ENCODE measurements around the gene TNS3. TPM values are rescaled to one million over a fixed set of nuclear protein-coding genes. Genes with fewer than 3 reads are reported as not detected.

TNS3 gene
- total RNA-seq, 3 donors from 2014 or later: 69.1 to 98.9 (median 69.9) TPM

GRCh38 chr7:47268851-47269836 is 312.8 kb downstream of the TNS3 start:
- Histone ChIP-seq H3K4me3 (no peak overlapping the region), H3K36me3 (ENCODE audit: low read depth) (no peaks in the 10 kb centered on the region), H3K4me1 (ENCODE audit: low read depth) (peaks cover 12% of the 10 kb centered on the region), H3K9me3 (no peaks in the 10 kb centered on the region)
- ATAC-seq (no peak), DNase-seq (no peak)
- intact Hi-C loops (cut with DNase I, micrococcal nuclease): loop anchor here (5.0 to 10.0 kb wide), 3 partner anchors 168 to 548 kb away; no protein-coding TSS in a partner anchor
- no peak for TF ChIP-seq CTCF (IDR thresholded peaks at IDR 0.05)

- TF ChIP-seq CTCF (IDR thresholded peaks at IDR 0.05): no peak
- H3K4me1 ChIP-seq (ENCODE audit: low read depth): peaks cover 12% of the 10 kb centered on the region
- H3K4me3 ChIP-seq: no peak overlapping the region
- H3K9me3 ChIP-seq: no peaks in the 10 kb centered on the region
- H3K36me3 ChIP-seq (ENCODE audit: low read depth): no peaks in the 10 kb centered on the region
- ATAC-seq: no peak
- peak in 1 of 3 donors; percentile 40 for DNase-seq
- intact Hi-C loops (cut with DNase I, micrococcal nuclease): loop anchor here (5.0 to 10.0 kb wide), 3 partner anchors 170 to 550 kb away; no protein-coding TSS in a partner anchor
These were observed 314.6 kb downstream of the TNS3 start for GRCh38 chr7:47267346-47267745.

- no peak overlapping the region for H3K4me3 ChIP-seq
- TF ChIP-seq CTCF (IDR thresholded peaks at IDR 0.05): no peak
- H3K9me3 ChIP-seq: no peaks in the 10 kb centered on the region
- peaks cover 12% of the 10 kb centered on the region for H3K4me1 ChIP-seq (ENCODE audit: low read depth)
- intact Hi-C loops (cut with DNase I, micrococcal nuclease): loop anchor here (5.0 to 10.0 kb wide), 3 partner anchors 171 to 551 kb away; no protein-coding TSS in a partner anchor
- ATAC-seq (peak; percentile 96), DNase-seq (peak; percentile 84 to 95 (median 87))
- no peaks in the 10 kb centered on the region for H3K36me3 ChIP-seq (ENCODE audit: low read depth)
These were observed 315.1 kb downstream of the TNS3 start for GRCh38 chr7:47266799-47267198.

- Histone ChIP-seq H3K4me1 (ENCODE audit: low read depth) (peaks cover 12% of the 10 kb centered on the region), H3K9me3 (no peaks in the 10 kb centered on the region), H3K36me3 (ENCODE audit: low read depth) (no peaks in the 10 kb centered on the region), H3K4me3 (no peak overlapping the region)
- ATAC-seq (peak; percentile 91), DNase-seq (peak in 2 of 3 donors; percentile 76 to 77)
- TF ChIP-seq CTCF (IDR thresholded peaks at IDR 0.05): peak; percentile 74
- intact Hi-C loops (cut with DNase I, micrococcal nuclease): loop anchor here (5.0 to 10.0 kb wide), 3 partner anchors 171 to 551 kb away; no protein-coding TSS in a partner anchor
These were observed 315.7 kb downstream of the TNS3 start for GRCh38 chr7:47266131-47266706.

GRCh38 chr7:47265621-47266020 is 316.3 kb downstream of the TNS3 start:
- no peak overlapping the region for H3K4me3 ChIP-seq
- peaks cover 12% of the 10 kb centered on the region for H3K4me1 ChIP-seq (ENCODE audit: low read depth)
- intact Hi-C loops (cut with DNase I, micrococcal nuclease): loop anchor here (5.0 to 10.0 kb wide), 3 partner anchors 172 to 552 kb away; no protein-coding TSS in a partner anchor
- ATAC-seq: no peak
- no peaks in the 10 kb centered on the region for H3K36me3 ChIP-seq (ENCODE audit: low read depth)
- H3K9me3 ChIP-seq: no peaks in the 10 kb centered on the region
- no peak for TF ChIP-seq CTCF (IDR thresholded peaks at IDR 0.05)
- DNase-seq: no peak

Data from mucosa of descending colon (tissue), 3 donors.